HG03196 (cell line): Measurements from ENCODE around the gene MOSMO.

Source experiments
- ATAC-seq: cut with Tn5 transposase; IDR thresholded peaks from one replicate; pipeline ENCODE4 v1.9.1; 2021; ENCODE audit not compliant: unreplicated experiment

MOSMO gene

DNA sequence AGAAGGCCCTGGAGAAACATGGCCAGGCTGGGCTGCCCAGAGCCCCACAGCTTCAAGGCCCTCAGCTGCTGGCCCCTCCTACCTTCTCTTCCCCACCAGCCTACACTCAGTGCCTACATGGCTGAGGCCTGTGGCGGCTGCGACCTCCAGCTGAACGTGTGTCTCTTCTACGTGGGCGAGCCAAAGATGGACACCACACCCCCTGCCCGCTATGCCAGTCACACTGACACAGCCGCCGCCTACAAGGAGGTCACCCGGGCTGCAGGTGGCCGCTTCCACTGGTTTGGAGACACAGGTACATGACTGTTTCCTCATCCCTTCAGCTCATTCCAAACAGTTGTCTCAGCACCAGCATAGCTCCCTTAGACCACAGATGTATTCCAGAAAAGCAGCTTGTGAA lies 124.9 kb downstream of the MOSMO start:
- ATAC-seq: no peak
